K562 (cell line): ENCODE measurements around the gene MECR.

Experiments used
- ATF3 ChIP-seq, 2 experiments: fragments of 450-650 bp in 1 of 2; sonication (generic) in 1 of 2; formaldehyde crosslinking in 1 of 2; IDR thresholded peaks in 1 of 2; conservative IDR thresholded peaks in 1 of 2; 2 replicates each; pipeline versions ENCODE4 v1.6.1 to v1.8.1; 2016 to 2023; ENCODE audit warnings: mild to moderate bottlenecking in 2 of 2, moderate library complexity in 2 of 2, inconsistent platforms in 1 of 2, missing genetic modification reagents in 1 of 2
- CHD2 ChIP-seq: IDR thresholded peaks from 2 replicates; pipeline ENCODE4 v1.6.1; 2011; ENCODE audit warnings: low read depth, low read length
- OTX1 ChIP-seq: fragments of 450-650 bp; formaldehyde crosslinking; IDR thresholded peaks from 2 replicates; pipeline ENCODE4 v1.4.0; 2022; ENCODE audit warnings: mild to moderate bottlenecking
- TAF1 ChIP-seq: IDR thresholded peaks from 2 replicates; pipeline ENCODE4 v1.6.1; 2011; ENCODE audit warnings: mild to moderate bottlenecking, low read length, moderate library complexity; ENCODE audit not compliant: insufficient read depth, control insufficient read depth, severe bottlenecking; ENCODE audit errors: extremely low read depth

- TF ChIP-seq CHD2 (no peak), ATF3 (IDR thresholded peaks at IDR 0.05) (no peak), ATF3 (CRISPR knock-in tag; conservative IDR thresholded peaks at IDR 0.05) (no peak), OTX1 (no peak), TAF1 (no peak)
These were observed 29.7 kb downstream of the MECR start for GRCh38 chr1:29200906-29201594.
